SH-SY5Y (cell line): ENCODE results near the gene PLEKHA6.

Experiments
- GATA2 ChIP-seq: IDR thresholded peaks from 2 replicates; pipeline ENCODE4 v1.6.1; 2011; ENCODE audit warnings: mild to moderate bottlenecking, low read depth, low read length
- GATA3 ChIP-seq: IDR thresholded peaks from 2 replicates; pipeline ENCODE4 v1.6.1; 2011; ENCODE audit warnings: low read depth, mild to moderate bottlenecking, low read length, moderate library complexity

GRCh38 chr1:204246876-204247275 lies 112.9 kb downstream of the PLEKHA6 start:
- TF ChIP-seq GATA2 (no peak), GATA3 (no peak)
